Measurements from ENCODE around the gene SEC31A.
A peak's percentile ranks its signal among the peaks of the same experiment; 100 is the strongest.
"Not testable (repeated sequence)": the region's sequence is repeated elsewhere in the genome, so short reads cannot be mapped to it uniquely, and the experiment has no call there.

Gene SEC31A

GRCh38 chr4:82865592-82865991 is 25.4 kb downstream of the SEC31A start:
- H3K27ac ChIP-seq, result no peak overlapping the region
- TF ChIP-seq, protein P1, sequence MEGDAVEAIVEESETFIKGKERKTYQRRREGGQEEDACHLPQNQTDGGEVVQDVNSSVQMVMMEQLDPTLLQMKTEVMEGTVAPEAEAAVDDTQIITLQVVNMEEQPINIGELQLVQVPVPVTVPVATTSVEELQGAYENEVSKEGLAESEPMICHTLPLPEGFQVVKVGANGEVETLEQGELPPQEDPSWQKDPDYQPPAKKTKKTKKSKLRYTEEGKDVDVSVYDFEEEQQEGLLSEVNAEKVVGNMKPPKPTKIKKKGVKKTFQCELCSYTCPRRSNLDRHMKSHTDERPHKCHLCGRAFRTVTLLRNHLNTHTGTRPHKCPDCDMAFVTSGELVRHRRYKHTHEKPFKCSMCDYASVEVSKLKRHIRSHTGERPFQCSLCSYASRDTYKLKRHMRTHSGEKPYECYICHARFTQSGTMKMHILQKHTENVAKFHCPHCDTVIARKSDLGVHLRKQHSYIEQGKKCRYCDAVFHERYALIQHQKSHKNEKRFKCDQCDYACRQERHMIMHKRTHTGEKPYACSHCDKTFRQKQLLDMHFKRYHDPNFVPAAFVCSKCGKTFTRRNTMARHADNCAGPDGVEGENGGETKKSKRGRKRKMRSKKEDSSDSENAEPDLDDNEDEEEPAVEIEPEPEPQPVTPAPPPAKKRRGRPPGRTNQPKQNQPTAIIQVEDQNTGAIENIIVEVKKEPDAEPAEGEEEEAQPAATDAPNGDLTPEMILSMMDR (conservative IDR thresholded peaks at IDR 0.05), result no peak

DNA sequence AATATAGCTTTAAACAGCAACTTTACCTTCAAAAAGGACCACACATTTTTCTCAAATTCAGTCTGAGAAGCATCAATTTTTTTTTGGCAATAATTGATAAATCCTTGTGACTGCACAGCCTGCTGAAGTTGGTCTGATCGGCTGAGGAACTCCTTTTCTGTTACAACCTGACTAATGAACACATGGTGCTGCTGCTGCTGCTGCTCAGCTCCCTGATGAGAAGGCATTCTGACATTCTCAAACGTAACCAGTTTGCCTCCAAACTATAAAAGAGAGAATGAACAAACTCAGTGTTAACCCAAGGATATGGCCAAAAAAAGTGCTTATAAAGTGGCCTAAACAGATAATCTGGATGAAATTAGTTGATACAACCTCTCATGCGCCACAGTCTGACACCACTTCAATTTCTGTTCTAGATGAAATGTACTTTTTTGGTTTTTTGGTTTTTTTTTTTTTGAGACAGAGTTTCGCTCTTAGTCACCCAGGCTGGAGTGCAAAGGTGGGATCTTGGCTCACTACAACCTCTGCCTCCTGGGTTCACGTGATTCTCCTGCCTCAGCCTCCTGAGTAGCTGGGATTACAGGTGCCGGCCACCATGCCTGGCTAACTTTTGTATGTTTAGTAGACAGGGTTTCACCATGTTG is 26.5 kb downstream of the SEC31A start:
- TF ChIP-seq, protein P1 (conservative IDR thresholded peaks at IDR 0.05), result no peak
- H3K27ac ChIP-seq, result no peak overlapping the region

- TF ChIP-seq, protein P1 (conservative IDR thresholded peaks at IDR 0.05), result no peak
- H3K27ac ChIP-seq, result no peak overlapping the region
These were observed 29.4 kb downstream of the SEC31A start for GRCh38 chr4:82861529-82861928.

GRCh38 chr4:82860487-82860886 is 30.5 kb downstream of the SEC31A start:
- not testable (repeated sequence) for H3K27ac ChIP-seq

- H3K27ac ChIP-seq, result no peak overlapping the region
- TF ChIP-seq, protein P1 (conservative IDR thresholded peaks at IDR 0.05), result 0 out of 2 replicates have a peak, but pooled peaks have one; percentile 3
These were observed 38.1 kb downstream of the SEC31A start for GRCh38 chr4:82852751-82853285.

GRCh38 chr4:82851885-82852750 is 38.8 kb downstream of the SEC31A start:
- TF ChIP-seq, protein P1 (conservative IDR thresholded peaks at IDR 0.05), result peak; percentile 81
- H3K27ac ChIP-seq, result no peak overlapping the region

DNA sequence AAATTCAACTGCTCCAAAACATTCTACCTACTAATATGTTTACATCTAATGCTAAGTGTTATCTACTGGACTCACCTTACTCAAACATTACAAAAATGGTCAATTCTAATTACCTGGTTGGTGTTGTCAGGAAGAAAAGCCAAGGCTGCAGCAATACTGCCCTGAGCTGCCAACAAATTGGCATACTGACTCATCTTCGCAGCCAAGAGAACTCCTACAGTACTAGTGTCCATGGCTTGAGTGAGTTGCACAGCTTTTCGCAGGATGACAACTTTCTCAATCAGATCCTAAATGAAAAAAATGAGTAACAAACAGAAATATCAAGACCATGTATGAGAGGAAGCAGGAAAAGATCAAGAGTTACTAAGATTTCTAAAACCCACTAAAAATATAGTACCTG is 39.6 kb downstream of the SEC31A start:
- TF ChIP-seq, protein P1 (conservative IDR thresholded peaks at IDR 0.05), result no peak
- H3K27ac ChIP-seq, result no peak overlapping the region
